PC-3 (cell line): ENCODE results near the gene NLRP12.

ENCODE experiments used
- CTCF ChIP-seq: fragments of 300-600 bp; sonication (generic); conservative IDR thresholded peaks from 2 replicates; pipeline ENCODE4 v1.5.1; 2017; ENCODE audit warnings: antibody characterized with exemption, low read depth, mild to moderate bottlenecking, low read length
- EZH2 ChIP-seq: fragments of 300-600 bp; sonication (generic); IDR thresholded peaks from one replicate; pipeline ENCODE4 v1.6.1; 2017; ENCODE audit warnings: antibody characterized with exemption, mild to moderate bottlenecking, low read length; ENCODE audit not compliant: unreplicated experiment
- EZH2phosphoT487 ChIP-seq: fragments of 300-600 bp; sonication (generic); IDR thresholded peaks from 2 replicates; pipeline ENCODE4 v1.6.1; 2018; ENCODE audit warnings: mild to moderate bottlenecking, antibody characterized with exemption, low read length, borderline replicate concordance

- TF ChIP-seq CTCF (no peak), EZH2 (no peak), EZH2phosphoT487 (no peak)
Observed at GRCh38 chr19:53819861-53820260, 4.3 kb downstream of the NLRP12 start.
